ENCODE data around the gene RIMS1.

RIMS1 gene

GRCh38 chr6:72245565-72245964 is 359.2 kb downstream of the RIMS1 start:
- no peak overlapping the region for H3K4me3 ChIP-seq (ENCODE audit: insufficient read depth, low read length, poor library complexity, severe bottlenecking)
- H3K4me2 ChIP-seq (ENCODE audit: low read depth, low read length, poor library complexity, severe bottlenecking) = no peak overlapping the region
- H4K20me1 ChIP-seq (ENCODE audit: low read depth, low read length) = no peaks in the 10 kb centered on the region
- H3F3A ChIP-seq (ENCODE audit: insufficient read depth) = no peaks in the 10 kb centered on the region
- H3K9me3 ChIP-seq (ENCODE audit: insufficient read depth, low read length) = no peaks in the 10 kb centered on the region
- H3K27me3 ChIP-seq (ENCODE audit: low read length) = no peaks in the 10 kb centered on the region
- no peak overlapping the region for H2AFZ ChIP-seq (ENCODE audit: low read depth, low read length, severe bottlenecking)
- no peaks in the 10 kb centered on the region for H3K36me3 ChIP-seq (ENCODE audit: low read length)
- H3K9ac ChIP-seq (ENCODE audit: low read length) = no peak overlapping the region
- no peak overlapping the region for H3K27ac ChIP-seq (ENCODE audit: low read depth, low read length)
- H3K79me2 ChIP-seq (ENCODE audit: insufficient read depth, low read length) = no peaks in the 10 kb centered on the region
- H3K9me2 ChIP-seq (replicated peaks; ENCODE audit: insufficient read depth, low read length) = no peaks in the 10 kb centered on the region
- no peak for TF ChIP-seq EZH2phosphoT487 (conservative IDR thresholded peaks at IDR 0.05; ENCODE audit: low read length)
- TF ChIP-seq CTCF (IDR thresholded peaks at IDR 0.05; ENCODE audit: insufficient read depth, low read length, poor library complexity, severe bottlenecking) = no peak

- H3K9me2 ChIP-seq (replicated peaks; ENCODE audit: insufficient read depth, low read length) = no peaks in the 10 kb centered on the region
- no peaks in the 10 kb centered on the region for H3F3A ChIP-seq (ENCODE audit: insufficient read depth)
- H3K9me3 ChIP-seq (ENCODE audit: insufficient read depth, low read length) = no peaks in the 10 kb centered on the region
- H3K79me2 ChIP-seq (ENCODE audit: insufficient read depth, low read length) = no peaks in the 10 kb centered on the region
- no peaks in the 10 kb centered on the region for H3K27me3 ChIP-seq (ENCODE audit: low read length)
- H3K4me3 ChIP-seq (ENCODE audit: insufficient read depth, low read length, poor library complexity, severe bottlenecking) = no peak overlapping the region
- no peak overlapping the region for H2AFZ ChIP-seq (ENCODE audit: low read depth, low read length, severe bottlenecking)
- no peak overlapping the region for H3K4me2 ChIP-seq (ENCODE audit: low read depth, low read length, poor library complexity, severe bottlenecking)
- TF ChIP-seq EZH2phosphoT487 (conservative IDR thresholded peaks at IDR 0.05; ENCODE audit: low read length) = no peak
- TF ChIP-seq CTCF (IDR thresholded peaks at IDR 0.05; ENCODE audit: insufficient read depth, low read length, poor library complexity, severe bottlenecking) = no peak
- no peak overlapping the region for H3K27ac ChIP-seq (ENCODE audit: low read depth, low read length)
- no peaks in the 10 kb centered on the region for H3K36me3 ChIP-seq (ENCODE audit: low read length)
- H3K9ac ChIP-seq (ENCODE audit: low read length) = no peak overlapping the region
- H4K20me1 ChIP-seq (ENCODE audit: low read depth, low read length) = no peaks in the 10 kb centered on the region
Measured at GRCh38 chr6:72246926-72247325, 360.6 kb downstream of the RIMS1 start.

- no peaks in the 10 kb centered on the region for H3K79me2 ChIP-seq (ENCODE audit: insufficient read depth, low read length)
- H3F3A ChIP-seq (ENCODE audit: insufficient read depth) = no peaks in the 10 kb centered on the region
- H2AFZ ChIP-seq (ENCODE audit: low read depth, low read length, severe bottlenecking) = no peak overlapping the region
- no peak overlapping the region for H3K9ac ChIP-seq (ENCODE audit: low read length)
- no peaks in the 10 kb centered on the region for H3K9me2 ChIP-seq (replicated peaks; ENCODE audit: insufficient read depth, low read length)
- no peak overlapping the region for H3K4me3 ChIP-seq (ENCODE audit: insufficient read depth, low read length, poor library complexity, severe bottlenecking)
- no peak overlapping the region for H3K4me2 ChIP-seq (ENCODE audit: low read depth, low read length, poor library complexity, severe bottlenecking)
- H3K27me3 ChIP-seq (ENCODE audit: low read length) = no peaks in the 10 kb centered on the region
- H3K9me3 ChIP-seq (ENCODE audit: insufficient read depth, low read length) = no peaks in the 10 kb centered on the region
- H3K27ac ChIP-seq (ENCODE audit: low read depth, low read length) = no peak overlapping the region
- H4K20me1 ChIP-seq (ENCODE audit: low read depth, low read length) = no peaks in the 10 kb centered on the region
- no peaks in the 10 kb centered on the region for H3K36me3 ChIP-seq (ENCODE audit: low read length)
- no peak for TF ChIP-seq CTCF (IDR thresholded peaks at IDR 0.05; ENCODE audit: insufficient read depth, low read length, poor library complexity, severe bottlenecking)
- TF ChIP-seq EZH2phosphoT487 (conservative IDR thresholded peaks at IDR 0.05; ENCODE audit: low read length) = no peak
Measured at GRCh38 chr6:72248621-72249020, 362.3 kb downstream of the RIMS1 start.

Measured in SU-DHL-6 (cell line).